GM18526 (cell line): Measurements from ENCODE around the gene DDX1.

Experiments
- POLR2A ChIP-seq: IDR thresholded peaks from 3 replicates; pipeline ENCODE4 v1.6.1; 2011; ENCODE audit not compliant: insufficient read length; ENCODE audit errors: extremely low read depth

DDX1 gene

DNA sequence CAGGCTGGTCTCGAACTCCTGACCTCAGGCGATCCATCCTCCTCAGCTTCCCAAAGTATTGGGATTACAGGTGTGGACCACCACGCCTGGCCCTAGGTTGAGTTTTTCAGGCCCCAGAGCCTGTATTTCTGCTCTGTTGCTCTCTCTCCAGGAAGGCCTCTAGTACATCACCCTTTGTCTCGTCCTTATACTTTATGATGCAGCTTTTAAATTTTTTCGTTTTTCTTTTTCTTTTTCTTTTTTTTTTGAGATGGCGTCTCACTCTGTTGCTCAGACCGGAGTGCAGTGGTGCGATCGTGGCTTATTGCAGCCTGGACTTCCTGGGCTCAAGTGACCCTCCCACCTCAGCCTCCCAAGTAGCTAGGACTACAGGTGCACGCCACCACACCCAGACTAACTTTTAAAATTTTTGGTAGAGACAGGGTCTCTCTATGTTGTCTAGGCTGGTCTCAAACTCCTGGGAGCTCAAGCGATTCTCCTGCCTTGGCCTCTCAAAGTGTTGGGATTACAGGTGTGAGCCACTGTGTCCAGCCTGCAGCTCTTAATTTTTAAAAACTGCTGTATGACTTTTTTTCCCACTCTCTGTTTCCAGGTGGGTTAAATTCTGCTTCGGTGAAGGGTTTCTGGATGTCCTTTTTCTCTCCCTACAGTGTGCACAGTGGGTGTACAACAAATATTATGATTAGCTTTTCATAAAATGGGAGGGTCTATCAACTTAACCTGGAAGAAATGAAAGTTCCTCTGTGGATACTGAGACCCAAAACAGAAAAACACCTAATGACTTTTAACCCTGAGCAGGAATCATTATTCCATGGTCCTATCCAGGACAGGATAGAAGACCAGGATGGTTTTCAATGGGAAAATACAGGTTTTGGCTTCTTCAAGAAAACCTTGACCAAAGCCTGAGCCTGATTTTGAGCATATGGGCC, 47.9 kb downstream of the DDX1 start:
- TF ChIP-seq POLR2A, result no peak

GRCh38 chr2:15640261-15640711, 48.6 kb downstream of the DDX1 start:
- TF ChIP-seq POLR2A, result no peak

DNA sequence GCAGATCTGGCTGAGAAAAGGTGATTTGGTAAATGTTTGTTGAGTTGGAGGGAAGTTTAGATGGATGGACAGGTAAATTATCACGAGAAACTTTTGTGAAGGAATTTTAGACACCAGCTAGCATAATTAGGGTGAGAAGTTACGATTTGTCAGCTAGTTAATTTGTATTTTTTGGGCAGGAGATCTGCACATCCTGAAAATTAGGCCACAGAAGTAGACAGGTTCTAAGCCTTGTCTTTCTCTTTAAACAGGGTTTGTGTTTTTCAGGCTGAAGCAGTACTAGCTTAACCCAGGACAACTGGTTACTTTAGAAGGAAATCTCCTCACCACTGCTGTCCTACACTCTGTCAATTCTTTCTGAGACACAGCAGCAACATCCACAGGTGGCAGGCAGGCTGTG, 49.1 kb downstream of the DDX1 start:
- no peak for TF ChIP-seq POLR2A

DNA sequence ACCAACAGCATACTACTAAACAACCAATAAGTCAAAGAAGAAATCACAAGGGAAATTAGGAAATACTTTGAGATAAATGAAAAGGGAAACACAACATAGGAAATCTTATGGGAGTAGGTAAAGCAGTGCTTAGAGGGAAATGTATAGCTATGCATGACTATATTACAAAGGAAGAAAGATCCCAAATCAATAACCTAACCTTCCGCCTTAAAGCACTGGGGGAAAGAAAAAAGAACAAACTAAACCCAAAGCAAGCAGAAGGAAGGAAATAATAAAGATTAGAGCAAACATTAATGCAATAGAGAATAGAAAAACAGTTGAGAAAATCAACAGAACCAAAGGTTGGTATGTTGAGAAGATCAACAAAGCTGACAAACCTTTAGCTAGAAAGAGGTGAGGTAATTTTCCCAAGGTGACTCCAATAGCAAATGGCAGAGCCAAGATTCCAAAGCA, 49.9 kb downstream of the DDX1 start:
- no peak for TF ChIP-seq POLR2A

DNA sequence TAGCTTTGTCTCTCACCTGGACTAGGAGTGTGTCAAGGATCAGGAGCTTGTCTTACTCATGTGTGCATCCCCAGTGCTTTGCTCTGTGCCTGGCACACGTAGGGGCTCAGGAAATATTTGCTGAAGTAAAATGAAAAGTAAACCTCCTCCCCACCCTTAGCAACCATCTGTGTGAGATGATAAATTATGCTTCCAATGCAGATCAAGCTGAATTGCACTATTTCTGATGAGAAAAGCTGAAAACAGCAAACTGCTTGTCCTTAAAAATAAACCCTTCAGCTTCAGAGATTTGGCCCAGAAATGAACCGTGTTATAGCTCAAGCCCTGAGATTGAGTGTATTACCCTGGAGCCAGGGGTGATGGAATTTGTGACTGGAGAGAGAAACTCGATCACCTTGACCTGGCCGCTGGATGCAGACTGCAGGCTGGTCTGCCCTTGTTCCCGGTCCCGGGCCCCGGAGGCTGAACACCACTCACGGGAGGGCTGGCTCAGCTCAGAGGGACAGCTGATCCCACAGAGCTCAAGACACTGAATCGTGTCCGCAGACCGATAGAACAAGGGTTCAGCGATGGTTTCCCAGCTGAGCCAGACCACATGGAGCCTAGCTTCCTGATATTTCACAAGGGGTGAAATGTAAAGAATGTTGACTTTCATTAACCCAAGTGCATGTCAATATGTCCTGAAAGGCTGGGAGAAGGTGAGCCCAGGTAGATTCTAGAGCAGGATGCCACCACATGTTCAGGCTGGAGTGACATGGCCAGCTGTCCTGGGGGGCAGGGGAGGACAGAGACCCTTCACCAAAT, 50.5 kb downstream of the DDX1 start:
- no peak for TF ChIP-seq POLR2A

DNA sequence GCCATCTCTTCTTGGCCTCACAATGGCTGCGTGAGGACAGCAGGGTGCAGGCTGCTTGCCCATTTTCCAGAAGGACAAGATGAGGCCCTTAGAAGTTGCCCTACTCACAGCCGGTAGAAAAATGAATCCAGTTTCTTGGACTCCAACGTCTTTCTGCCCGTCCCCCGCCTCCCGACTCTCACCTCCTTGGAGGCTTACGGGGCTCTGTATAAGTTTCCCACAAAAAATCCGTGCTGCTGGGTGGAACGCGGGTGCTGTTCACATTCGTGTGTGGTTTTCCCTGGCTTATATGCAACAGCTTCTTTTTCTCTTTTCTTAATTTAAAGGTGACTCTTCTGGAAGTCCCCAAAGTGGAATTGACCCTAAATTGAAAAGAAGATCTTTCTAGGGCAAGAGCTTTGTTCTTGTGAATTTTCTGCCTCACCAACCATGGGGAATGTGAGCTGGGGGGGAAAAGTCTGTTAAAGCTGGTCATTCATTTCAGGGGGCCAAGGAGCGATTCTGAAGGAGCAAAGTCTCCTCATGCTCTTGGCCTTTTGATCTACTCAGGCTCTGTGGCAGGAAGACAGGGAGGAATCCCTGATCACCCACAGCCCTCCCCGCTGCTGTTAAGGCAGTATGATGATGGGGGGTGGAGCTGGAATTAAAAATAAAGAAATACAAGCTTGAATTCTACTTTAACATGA, 51.3 kb downstream of the DDX1 start:
- TF ChIP-seq POLR2A, result no peak

- no peak for TF ChIP-seq POLR2A
Observed at GRCh38 chr2:15643791-15644585, 52.3 kb downstream of the DDX1 start.

GRCh38 chr2:15645300-15645699, 53.6 kb downstream of the DDX1 start:
- TF ChIP-seq POLR2A, result no peak

GRCh38 chr2:15645720-15646385, 54.2 kb downstream of the DDX1 start:
- TF ChIP-seq POLR2A, result no peak

- TF ChIP-seq POLR2A, result no peak
Observed at GRCh38 chr2:15646661-15647060, 55.0 kb downstream of the DDX1 start.

GRCh38 chr2:15647622-15648590, 56.2 kb downstream of the DDX1 start:
- no peak for TF ChIP-seq POLR2A

GRCh38 chr2:15648593-15649525, 57.2 kb downstream of the DDX1 start:
- no peak for TF ChIP-seq POLR2A
